CD4-positive, alpha-beta T cell treated with Interleukin-12 subunit alpha and Interleukin-12 subunit beta, for 1 hour (primary cell): ENCODE results near the gene AP5B1.
"Not testable (repeated sequence)": the region's sequence is repeated elsewhere in the genome, so short reads cannot be mapped to it uniquely, and the experiment has no call there.

Experiments
- DNase-seq: peaks from one replicate; pipeline ENCODE4 v3.0.0-alpha.2; 2020

AP5B1 gene

GRCh38 chr11:65782816-65783228 lies 2.0 kb upstream of the AP5B1 start:
- DNase-seq, result no peak

DNA sequence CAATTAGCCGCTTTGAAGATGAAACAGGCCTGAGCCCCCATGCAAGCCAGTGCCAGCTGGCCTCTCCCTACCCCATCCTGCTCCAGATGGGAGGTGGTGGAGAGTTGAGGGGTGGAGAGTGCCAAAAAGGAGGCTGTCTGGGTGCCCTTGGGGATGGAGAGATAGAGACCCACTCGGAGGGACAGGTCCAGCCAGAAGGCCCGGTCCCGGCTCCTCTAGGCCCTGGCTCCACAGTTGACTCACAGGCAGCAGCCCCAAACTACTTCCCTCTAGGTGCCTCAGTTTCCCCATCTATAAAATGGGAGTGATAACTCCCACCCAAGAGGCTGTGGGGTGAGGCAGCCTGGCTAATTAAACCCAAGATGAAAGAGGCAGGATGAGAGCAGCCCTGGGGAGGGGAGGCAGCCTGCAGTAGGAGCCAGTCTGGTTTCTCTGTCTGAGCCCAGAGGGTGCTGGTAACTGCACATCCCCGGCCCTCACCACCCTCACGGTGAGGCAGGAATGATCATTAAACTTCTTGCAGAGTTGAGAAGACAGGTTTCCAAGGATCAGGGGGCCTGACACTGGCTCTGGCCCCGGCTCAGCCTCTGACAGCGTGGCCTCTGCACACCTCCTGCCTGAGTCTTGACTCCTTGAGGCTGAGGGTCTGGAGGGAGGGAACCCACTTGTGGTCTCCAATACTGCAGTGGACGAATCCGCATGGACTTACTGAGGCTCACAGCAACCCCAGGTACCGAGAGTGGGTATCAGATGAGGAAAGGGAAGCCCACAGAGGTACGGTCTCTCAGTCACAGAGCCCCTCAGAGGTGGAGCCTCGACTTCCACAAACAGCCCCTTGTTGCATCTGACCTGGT lies 1.4 kb upstream of the AP5B1 start:
- no peak for DNase-seq

DNA sequence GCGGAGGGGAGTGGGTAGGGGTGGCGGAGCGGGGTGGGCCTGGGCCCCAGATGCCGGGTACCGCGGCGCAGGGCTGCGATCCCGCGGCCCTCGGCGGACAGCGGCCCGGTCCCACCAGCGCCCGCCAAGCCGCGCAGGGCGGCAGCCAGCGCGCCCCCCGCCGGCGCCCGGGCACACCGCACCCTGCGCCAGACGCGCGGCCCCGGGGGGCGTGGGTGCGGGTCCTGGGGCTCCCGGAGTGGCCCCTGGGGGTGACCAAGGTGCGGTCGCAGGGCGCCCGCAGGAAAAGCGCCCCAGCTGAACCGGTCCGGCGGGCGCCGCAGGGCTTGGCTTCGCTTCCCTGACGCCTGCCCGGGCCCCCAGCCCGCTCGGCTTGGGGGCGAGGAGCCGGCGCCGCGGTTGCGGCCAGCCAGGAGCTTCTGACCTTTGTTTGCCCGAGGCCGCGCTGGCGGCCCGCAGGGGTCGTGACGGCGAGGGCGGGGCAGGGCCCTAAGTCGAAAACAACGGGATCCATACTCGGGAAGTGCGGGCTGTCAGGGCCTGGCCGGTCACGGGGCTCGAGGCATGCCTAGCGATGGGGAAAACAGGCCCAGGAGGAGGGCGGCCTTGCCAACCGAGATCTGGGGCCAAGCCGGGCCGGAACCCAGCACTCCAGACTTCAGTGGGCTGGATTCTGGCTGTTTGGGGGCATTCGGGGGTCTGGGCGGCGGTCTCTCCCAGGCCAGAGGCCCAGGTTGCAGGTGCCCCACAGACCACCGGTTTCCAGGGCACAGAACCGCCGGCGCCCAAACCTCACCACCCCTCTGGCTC lies 581 bp upstream of the AP5B1 start:
- no peak for DNase-seq

- peak; percentile 80 for DNase-seq
Observed at GRCh38 chr11:65779919-65780769, 632 bp downstream of the AP5B1 start.

DNA sequence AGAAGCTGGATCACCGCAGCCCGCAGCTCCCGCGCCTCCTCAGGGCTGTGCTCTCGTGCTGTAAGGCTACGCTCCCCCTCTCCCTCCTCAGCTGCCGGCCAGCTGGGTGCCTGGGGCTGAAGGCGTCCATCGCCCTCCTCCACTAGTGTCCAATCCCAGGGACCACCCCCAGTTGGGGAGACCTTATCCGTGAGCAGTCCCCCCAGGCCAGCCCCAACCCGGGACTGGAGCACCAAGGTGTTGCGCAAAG lies 1.2 kb downstream of the AP5B1 start:
- no peak for DNase-seq

DNA sequence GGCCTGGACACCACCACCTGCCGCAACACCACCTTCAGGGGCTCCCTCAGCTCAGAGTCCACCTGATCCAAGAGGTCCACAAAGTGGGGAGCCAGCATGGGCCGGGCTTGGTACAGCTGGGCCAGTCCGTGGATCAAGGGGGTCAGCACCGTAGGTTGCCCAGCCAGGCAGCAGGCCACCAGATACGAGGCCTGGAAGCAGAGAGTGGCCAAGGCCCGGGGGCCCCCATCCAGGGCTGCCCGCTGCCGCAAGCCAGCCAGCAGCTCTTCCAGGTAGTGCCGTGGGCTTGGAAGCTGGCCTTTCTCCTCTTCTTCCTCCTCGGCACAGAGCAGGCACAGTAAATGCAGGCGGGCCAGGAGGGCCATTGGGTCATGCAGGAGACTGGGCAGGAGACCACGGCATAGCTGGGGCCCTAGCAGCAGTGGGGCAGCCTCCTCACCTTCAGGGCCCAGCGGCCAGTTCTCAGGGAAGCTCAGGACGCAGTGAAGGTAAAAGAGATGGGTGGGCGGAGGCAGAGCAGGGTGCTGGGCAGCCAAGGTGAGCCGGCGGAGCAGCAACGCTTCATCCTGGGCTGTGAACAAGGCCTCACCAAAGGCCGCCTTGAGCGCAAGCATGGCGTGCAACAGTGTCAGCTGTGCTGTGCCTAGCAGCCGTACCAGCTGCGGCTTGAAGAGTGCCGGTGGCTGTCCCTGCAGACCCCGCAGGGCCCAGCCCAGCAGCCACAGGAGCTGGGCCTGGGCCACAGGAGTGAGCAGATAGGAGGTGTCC lies 1.7 kb downstream of the AP5B1 start:
- no peak for DNase-seq

DNA sequence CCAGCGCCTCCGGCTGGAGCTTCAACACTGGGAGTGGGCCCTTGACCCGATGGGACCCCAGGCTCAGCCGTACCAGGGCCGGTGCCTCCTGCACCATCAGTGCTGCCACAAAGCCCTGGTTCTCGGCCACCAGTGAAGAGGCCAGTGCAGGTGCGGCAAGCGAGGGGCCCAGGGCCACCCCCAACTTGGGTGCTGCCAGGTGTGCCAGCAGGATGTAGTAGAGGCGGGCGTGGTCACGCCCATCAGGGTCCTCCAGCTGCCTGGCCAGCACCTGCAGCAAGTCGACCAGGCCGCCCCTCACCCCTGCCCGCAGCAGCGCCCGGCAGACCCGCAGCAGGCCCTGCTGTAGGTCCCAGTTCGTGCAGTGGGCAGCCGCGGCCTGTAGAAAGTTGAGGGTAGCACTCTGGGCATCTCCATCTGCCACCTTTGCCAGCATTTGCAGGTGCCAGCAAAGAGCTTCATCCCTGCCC lies 2.3 kb downstream of the AP5B1 start:
- no peak for DNase-seq

DNA sequence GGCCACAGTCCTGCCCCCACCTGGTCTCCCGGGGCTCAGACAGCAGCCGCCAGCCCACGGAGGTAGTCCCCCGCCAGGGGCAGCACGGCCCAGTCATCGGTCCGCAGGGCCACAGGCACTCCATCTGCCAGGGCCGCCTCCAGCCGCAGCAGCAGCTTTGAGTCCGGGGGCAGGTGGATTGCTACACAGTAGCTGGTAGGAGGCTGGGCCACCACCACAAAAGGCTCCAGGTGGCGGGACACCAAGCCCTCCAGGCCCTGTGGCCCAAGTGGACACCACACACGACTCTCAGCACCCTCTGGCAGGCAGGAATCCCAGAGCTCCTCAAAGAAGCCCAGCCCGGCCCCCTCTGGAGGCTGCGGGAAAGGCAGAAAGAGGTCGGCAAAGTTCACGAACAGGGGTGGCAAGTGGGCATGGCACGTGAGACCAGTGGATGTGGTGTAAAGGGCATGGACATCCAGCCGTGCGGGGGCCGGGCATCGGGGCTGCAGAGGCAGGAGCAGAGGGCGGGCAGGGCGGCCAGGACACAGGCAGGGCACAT lies 2.9 kb downstream of the AP5B1 start:
- DNase-seq, result no peak

DNA sequence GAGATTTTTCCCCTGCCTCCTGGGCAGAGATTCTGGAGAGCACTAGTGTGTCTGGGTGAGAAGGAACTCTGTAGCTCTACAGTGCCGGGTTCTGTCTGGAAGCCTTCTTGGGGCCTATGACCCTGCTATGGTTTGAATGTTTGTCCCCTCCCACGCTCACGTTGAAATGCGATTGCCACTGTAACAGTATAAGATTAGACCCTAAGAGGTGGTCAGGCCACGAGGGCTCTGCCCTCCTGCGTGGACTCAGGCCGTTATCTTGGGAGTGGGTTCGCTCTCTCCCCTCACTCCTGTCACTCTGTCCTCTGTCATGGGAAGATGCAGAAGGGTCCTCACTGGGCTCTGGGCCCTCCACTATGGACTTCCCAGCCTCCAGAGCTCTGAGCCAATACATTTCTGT lies 3.5 kb downstream of the AP5B1 start:
- no peak for DNase-seq

DNA sequence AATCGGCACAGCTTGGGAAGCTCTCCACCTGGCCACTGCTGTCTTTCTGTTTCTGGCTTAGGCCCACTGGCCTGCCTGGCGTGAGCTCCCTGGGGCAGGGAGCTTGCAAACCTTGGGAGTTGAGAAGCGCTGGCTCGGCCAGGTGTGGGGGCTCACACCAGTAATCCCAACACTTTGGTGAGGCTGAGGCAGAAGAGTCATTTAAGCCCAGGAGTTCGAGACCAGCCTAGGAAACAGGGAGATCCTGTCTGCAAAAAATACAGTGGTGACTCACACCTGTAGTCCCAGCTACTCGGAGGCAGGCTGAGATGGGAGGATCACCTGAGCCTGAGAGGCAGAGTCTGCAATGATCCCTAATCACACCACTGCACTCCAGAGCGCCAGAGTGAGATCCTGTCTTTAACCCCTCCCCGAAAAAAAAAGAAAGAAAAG lies 4.0 kb downstream of the AP5B1 start:
- DNase-seq, result no peak

DNA sequence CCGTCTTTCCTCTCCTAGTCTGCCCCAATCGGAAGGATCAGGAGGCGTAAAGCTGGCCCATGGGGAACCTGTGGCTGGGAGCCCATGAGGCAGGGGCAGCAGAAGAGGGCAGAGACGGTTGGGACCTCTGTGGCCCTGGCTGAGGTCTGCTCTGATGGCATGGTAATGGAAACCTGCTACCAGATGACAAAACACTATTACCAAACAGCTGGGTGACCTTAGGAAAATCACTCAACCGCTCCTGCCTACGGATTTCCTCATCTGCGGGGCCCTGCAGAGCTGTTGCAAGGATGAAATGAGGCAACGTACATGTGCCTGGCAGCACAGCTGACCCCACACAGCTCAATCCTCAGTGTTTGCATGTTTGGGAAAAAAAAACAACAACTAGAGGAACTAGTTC lies 4.6 kb downstream of the AP5B1 start:
- DNase-seq, result no peak

DNA sequence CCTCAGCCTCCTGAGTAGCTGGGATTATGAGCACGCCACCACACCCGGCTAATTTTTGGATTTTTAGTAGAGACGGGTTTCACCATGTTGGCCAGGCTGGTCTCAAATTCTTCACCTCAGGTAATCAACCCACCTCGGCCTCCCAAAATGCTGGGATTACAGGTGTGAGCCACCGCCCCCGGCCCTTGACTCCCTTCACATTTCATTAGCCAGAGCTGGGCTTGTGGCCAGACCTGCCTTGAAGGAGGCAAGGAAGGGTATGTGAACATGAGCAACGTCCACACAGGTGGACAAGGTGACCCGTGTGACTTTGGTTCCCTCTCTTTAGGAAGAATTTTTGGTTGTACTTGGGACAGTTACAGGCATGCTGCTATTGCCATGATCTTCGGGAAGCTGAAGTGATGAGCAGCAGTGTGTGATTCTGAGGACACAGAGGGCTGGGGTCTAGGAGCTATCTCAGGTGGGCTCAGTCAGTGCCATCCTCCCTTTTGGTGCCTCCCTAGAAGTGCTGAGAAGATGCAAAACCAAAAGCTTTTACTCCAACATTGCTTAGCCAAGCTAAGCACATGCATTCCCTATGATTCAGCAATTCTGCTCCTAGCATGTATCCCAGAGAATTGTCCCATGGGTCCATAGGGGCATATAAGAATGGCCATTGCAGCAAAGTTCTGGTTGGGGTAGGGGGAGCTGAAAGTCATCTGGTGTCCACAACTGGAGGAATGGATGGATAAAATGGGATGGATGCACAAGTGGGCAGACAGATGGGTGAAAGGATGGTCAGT lies 6.1 kb downstream of the AP5B1 start:
- no peak for DNase-seq

DNA sequence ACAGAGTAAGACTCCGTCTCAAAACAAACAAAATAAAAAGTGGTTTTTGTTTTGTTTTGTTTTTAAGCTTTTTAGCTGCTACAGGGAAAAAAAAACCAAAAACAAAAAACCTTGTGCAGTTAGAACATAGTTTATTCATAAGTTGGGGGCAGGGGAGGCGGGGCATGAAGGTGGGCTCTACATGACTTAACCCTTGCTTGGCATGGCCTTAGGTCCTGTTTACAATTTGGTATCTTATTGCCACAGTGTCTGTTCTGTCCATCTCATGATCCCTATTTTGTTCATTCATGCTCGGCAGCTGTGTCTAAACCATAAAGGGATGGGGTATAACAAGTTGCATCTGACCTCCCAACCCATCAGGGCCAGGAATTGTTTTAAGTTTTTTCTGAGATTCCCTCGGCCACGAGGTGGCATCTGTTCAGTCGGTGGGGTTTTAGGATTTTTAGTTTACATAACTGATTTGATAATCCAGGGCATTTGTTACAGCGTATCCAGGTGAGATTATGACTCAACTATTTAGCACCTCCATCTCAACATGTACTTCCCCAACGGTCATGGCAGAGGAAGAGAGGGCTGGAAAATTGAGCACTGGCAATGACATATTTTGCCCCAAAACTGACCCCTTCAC lies 6.9 kb downstream of the AP5B1 start:
- DNase-seq, result no peak

DNA sequence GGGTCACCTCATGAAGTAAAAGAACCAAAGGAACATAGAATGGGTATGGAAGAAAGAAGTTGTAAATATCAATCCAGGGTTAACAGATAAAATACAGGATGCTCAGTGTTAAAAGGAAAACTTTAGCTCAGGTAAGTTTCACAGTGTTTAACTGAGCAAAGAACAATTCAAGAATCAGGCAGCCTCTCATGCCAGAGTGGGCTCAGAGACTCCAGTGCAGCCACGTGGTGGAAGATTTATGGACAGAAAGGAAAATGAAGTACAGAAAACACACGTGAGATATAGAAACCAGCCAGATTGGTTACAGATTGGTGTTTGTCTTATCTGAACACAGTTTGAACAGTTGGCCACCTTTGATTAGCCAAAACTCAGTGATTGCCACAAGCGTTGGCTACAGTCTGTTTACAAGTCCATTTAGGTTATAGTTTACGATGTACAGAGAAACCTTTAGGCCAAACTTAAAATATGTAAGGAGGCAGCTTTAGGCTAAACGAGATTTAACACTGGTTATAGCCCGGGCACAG lies 9.1 kb downstream of the AP5B1 start:
- DNase-seq, result no peak

DNA sequence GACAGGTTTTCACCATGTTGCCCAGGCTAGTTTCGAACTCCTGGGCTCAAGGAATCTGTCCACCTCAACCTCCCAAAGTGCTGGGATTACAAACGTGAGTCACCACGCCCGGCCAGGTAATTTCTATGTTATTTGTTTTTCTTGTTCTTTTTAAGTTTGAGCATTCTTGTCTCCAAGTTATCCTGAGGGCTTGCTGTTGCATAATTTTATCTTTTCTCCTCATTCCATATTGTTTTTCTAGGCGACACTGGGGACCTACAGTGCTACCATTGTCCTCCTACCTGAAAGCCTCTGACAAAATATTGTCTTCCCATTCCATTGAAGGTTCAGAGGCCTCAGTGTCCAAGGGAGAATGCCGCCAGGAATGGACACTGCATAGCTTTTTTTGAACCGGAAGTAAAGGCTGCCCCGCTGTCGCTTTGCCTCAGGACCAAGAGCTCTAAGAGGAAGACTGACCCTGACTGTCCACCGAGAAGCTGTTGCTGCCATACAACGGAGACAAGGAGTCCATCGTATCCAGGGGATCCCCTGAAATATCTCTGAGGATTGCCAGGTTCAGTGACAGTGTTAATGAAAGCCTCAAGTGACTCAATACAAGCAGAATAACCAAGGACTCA lies 9.7 kb downstream of the AP5B1 start:
- no peak for DNase-seq

- DNase-seq, result not testable (repeated sequence)
Observed at GRCh38 chr11:65767806-65768205, 13.0 kb downstream of the AP5B1 start.

- DNase-seq, result no peak
Observed at GRCh38 chr11:65767406-65767805, 13.4 kb downstream of the AP5B1 start.

DNA sequence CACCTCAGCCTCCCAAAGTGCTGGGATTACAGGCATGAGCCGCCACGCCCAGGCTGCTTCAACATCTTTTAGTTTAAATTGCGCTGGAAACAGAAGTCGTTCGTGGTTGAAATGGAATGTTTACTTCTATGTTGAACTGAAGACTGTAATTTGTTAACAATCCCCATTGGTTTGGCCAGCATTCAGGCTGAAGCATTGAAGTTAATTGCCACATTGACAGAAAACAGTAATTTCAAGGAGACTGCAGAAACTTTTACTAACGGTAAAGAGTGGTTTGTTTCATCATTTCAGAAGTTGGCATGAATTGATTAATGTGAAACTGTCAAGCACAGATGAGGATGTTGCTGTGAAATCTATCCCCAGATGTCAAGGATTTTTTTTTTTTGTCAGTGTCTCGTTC lies 14.2 kb downstream of the AP5B1 start:
- no peak for DNase-seq

DNA sequence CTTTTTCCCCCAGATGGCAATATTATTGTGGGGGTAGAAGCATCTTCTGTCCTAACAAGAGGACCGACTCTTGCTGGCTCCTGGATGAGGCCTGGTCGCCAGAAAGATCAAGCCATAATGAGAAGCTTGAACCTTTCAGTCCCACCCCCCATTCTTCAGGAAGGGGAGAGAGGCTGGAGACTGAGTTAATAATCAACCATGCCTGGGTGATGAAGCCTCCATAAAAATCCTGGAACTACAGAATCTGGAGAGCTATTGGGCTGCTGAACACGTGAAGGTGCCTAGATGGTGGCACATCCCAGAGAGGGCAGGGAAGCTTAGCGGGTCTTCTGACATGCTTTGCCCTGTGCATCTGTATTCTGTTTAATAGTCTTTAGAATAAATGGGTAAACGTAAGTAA lies 16.3 kb downstream of the AP5B1 start:
- no peak for DNase-seq

DNA sequence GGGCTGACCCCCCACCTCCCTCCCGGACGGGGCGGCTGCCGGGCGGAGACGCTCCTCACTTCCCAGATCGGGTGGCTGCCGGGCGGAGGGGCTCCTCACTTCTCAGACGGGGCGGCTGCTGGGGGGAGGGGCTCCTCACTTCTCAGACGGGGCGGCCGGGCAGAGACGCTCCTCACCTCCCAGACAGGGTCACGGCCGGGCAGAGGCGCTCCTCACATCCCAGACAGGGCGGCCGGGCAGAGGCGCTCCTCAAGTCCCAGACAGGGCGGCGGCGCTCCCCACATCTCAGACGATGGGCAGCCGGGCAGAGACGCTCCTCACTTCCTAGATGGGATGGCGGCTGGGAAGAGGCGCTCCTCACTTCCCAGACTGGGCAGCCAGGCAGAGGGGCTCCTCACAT lies 18.0 kb downstream of the AP5B1 start:
- DNase-seq, result not testable (repeated sequence)
